ENCODE data around the gene NNAT.

Gene NNAT

DNA sequence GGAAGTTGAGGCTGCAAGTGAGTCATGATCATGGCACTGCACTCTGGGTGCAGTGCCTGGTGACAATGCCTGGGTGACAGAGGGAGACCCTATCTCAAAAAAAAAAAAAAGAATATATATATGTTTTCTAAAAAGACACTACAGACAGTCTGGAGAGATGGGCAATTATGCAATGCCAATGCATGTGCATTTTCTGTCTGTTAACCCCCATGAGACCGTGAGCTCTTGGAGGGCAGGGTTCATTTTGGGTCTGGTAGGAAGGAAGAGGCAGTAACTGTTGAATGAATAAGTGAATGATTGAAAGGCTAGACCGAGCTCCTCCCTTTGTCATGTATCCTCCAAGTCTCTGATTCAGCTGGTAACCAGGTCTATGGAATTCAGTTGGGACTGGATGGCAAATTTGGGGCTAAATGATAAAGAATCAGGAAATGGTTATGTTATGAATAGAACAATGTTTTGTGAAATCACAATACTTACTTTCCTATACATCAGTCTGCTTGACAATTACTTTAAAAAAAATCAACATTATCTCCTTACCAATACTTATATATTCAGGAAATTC lies 12.2 kb downstream of the NNAT start:
- Histone ChIP-seq H3K27me3 (ENCODE audit: insufficient read depth, poor library complexity, severe bottlenecking) (no peaks in the 10 kb centered on the region), H3K27ac (replicated peaks) (no peak overlapping the region), H3K4me3 (replicated peaks; ENCODE audit: insufficient read depth, low read length) (no peak overlapping the region)
- no peak for DNase-seq (ENCODE audit: low read depth in 1 of 2, low spot score in 1 of 2)
- TF ChIP-seq SPI1 (IDR thresholded peaks at IDR 0.05; ENCODE audit: borderline replicate concordance, low read depth) (no peak), POLR2AphosphoS5 (IDR thresholded peaks at IDR 0.05; ENCODE audit: low read depth) (no peak), GABPA (IDR thresholded peaks at IDR 0.05; ENCODE audit: low read depth) (no peak)
- TF ChIP-seq, protein P1, sequence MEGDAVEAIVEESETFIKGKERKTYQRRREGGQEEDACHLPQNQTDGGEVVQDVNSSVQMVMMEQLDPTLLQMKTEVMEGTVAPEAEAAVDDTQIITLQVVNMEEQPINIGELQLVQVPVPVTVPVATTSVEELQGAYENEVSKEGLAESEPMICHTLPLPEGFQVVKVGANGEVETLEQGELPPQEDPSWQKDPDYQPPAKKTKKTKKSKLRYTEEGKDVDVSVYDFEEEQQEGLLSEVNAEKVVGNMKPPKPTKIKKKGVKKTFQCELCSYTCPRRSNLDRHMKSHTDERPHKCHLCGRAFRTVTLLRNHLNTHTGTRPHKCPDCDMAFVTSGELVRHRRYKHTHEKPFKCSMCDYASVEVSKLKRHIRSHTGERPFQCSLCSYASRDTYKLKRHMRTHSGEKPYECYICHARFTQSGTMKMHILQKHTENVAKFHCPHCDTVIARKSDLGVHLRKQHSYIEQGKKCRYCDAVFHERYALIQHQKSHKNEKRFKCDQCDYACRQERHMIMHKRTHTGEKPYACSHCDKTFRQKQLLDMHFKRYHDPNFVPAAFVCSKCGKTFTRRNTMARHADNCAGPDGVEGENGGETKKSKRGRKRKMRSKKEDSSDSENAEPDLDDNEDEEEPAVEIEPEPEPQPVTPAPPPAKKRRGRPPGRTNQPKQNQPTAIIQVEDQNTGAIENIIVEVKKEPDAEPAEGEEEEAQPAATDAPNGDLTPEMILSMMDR (IDR thresholded peaks at IDR 0.05; ENCODE audit: insufficient read depth, low read length) = no peak
- TF ChIP-seq, protein P2, sequence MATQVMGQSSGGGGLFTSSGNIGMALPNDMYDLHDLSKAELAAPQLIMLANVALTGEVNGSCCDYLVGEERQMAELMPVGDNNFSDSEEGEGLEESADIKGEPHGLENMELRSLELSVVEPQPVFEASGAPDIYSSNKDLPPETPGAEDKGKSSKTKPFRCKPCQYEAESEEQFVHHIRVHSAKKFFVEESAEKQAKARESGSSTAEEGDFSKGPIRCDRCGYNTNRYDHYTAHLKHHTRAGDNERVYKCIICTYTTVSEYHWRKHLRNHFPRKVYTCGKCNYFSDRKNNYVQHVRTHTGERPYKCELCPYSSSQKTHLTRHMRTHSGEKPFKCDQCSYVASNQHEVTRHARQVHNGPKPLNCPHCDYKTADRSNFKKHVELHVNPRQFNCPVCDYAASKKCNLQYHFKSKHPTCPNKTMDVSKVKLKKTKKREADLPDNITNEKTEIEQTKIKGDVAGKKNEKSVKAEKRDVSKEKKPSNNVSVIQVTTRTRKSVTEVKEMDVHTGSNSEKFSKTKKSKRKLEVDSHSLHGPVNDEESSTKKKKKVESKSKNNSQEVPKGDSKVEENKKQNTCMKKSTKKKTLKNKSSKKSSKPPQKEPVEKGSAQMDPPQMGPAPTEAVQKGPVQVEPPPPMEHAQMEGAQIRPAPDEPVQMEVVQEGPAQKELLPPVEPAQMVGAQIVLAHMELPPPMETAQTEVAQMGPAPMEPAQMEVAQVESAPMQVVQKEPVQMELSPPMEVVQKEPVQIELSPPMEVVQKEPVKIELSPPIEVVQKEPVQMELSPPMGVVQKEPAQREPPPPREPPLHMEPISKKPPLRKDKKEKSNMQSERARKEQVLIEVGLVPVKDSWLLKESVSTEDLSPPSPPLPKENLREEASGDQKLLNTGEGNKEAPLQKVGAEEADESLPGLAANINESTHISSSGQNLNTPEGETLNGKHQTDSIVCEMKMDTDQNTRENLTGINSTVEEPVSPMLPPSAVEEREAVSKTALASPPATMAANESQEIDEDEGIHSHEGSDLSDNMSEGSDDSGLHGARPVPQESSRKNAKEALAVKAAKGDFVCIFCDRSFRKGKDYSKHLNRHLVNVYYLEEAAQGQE (IDR thresholded peaks at IDR 0.05; ENCODE audit: insufficient replicate concordance, low read depth) = no peak

DNA sequence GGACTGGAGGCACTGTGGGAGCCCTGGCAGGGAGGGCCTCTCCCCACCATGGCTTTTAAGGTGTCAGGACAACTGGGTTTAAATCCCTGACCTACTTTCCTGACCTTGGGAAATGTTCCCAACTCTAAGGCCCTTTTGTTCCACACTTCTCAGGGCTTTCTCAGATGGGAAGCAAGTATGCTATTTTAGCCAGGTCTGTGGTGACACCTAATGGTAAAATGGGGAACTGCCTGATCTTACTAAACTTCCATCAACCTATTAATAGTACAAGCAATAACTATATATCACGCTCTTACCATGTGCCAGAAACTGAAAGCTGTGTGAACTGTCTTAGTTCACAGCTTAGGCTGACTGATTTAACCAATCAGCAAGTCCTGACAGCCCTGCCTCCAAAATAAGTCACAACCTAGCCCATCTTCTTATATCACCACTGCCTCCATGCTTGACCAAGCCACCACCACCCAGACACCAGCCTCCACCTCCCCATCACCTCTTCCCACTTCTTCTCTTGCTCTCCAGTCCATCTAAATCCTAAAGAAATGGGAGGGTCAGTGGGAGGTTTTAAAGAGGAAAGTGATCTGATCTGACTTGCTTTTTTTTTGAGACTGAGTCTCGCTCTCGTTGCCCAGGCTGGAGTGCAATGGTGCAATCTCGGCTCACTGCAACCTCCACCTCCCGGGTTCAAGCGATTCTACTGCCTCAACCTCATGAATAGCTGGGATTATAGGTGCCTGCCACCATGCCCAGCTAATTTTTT lies 13.5 kb downstream of the NNAT start:
- Histone ChIP-seq H3K27ac (replicated peaks) (no peak overlapping the region), H3K4me3 (replicated peaks; ENCODE audit: insufficient read depth, low read length) (no peak overlapping the region), H3K27me3 (ENCODE audit: insufficient read depth, poor library complexity, severe bottlenecking) (no peaks in the 10 kb centered on the region)
- no peak for TF ChIP-seq POLR2AphosphoS5 (IDR thresholded peaks at IDR 0.05; ENCODE audit: low read depth)
- no peak for TF ChIP-seq GABPA (IDR thresholded peaks at IDR 0.05; ENCODE audit: low read depth)
- TF ChIP-seq, protein P2 (IDR thresholded peaks at IDR 0.05; ENCODE audit: insufficient replicate concordance, low read depth) = no peak
- TF ChIP-seq SPI1 (IDR thresholded peaks at IDR 0.05; ENCODE audit: borderline replicate concordance, low read depth) = peak; percentile 42; the same call in 1 of the 2 replicates
- TF ChIP-seq, protein P1 (IDR thresholded peaks at IDR 0.05; ENCODE audit: insufficient read depth, low read length) = peak; percentile 90
- peak in 1 of 2 experiments; percentile 57 for DNase-seq (ENCODE audit: low read depth in 1 of 2, low spot score in 1 of 2)

DNA sequence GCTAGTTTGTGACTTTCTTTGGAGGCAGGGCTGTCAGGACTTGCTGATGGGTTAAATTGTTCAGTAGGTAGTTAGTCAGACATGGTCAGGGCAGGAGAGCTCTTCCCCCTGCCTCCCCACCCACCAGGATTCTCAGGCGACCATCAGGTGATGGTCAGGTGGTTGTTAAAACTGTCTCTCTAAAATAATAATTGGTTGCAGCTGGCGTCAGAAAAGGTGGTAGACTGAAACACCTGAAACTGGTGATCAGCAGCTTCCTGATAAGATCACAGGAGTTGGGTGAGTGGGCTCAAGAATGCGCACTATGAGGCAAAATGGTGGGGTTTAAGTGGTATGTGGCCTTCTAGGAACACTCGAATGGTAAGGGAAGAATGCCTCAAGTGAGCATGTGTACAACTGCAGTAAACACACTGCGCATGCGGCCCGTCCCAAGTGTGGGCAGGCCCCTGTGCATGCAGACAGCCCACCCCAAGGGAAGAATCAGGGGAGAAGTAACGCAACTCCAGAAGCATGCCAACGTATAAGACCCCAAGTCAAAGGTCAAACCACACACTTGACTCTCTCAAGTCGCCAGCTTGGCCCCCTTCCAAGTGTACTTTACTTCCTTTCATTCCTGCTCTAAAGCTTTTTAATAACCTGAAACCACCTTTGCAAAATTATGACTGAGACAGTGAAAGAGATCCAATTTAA lies 14.5 kb downstream of the NNAT start:
- Histone ChIP-seq H3K4me3 (replicated peaks; ENCODE audit: insufficient read depth, low read length) (no peak overlapping the region), H3K27me3 (ENCODE audit: insufficient read depth, poor library complexity, severe bottlenecking) (no peaks in the 10 kb centered on the region), H3K27ac (replicated peaks) (no peak overlapping the region)
- no peak for TF ChIP-seq SPI1 (IDR thresholded peaks at IDR 0.05; ENCODE audit: borderline replicate concordance, low read depth)
- no peak for TF ChIP-seq GABPA (IDR thresholded peaks at IDR 0.05; ENCODE audit: low read depth)
- DNase-seq (ENCODE audit: low read depth in 1 of 2, low spot score in 1 of 2) = no peak

DNA sequence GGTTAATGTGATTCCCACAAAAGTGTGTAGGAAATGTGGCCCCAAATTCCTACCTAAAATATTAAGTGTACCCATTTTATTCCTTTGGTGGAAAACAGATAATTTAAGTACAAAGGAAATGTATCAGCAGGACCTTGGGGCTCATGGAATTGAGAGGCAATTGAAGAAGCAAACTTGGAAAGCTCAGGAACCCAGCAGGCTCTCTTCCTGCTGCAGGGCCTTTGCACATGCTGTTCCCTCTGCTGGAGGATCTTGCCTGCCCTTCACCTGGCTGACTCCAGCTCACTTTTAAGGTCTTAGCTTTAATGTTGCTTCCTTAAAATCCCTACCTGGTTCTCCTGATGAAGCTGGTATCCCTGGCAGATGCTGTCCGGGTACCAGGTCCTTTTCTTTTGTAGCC lies 16.5 kb downstream of the NNAT start:
- Histone ChIP-seq H3K27ac (replicated peaks) (no peak overlapping the region), H3K4me3 (replicated peaks; ENCODE audit: insufficient read depth, low read length) (no peak overlapping the region), H3K27me3 (ENCODE audit: insufficient read depth, poor library complexity, severe bottlenecking) (no peaks in the 10 kb centered on the region)
- no peak for DNase-seq (ENCODE audit: low read depth in 1 of 2, low spot score in 1 of 2)
- TF ChIP-seq, protein P1 (IDR thresholded peaks at IDR 0.05; ENCODE audit: insufficient read depth, low read length) = no peak
- TF ChIP-seq, protein P2 (IDR thresholded peaks at IDR 0.05; ENCODE audit: insufficient replicate concordance, low read depth) = no peak
- TF ChIP-seq POLR2AphosphoS5 (IDR thresholded peaks at IDR 0.05; ENCODE audit: low read depth) = no peak
- TF ChIP-seq SPI1 (IDR thresholded peaks at IDR 0.05; ENCODE audit: borderline replicate concordance, low read depth) = no peak
- no peak for TF ChIP-seq GABPA (IDR thresholded peaks at IDR 0.05; ENCODE audit: low read depth)

Measured in HL-60 (cell line).